ENCODE results near the gene EDC4. TPM values are rescaled to one million over a fixed set of nuclear protein-coding genes. Genes with fewer than 3 reads are reported as not detected.
"Not testable (repeated sequence)": the region's sequence is repeated elsewhere in the genome, so short reads cannot be mapped to it uniquely, and the experiment has no call there.

The EDC4 gene, protein sequence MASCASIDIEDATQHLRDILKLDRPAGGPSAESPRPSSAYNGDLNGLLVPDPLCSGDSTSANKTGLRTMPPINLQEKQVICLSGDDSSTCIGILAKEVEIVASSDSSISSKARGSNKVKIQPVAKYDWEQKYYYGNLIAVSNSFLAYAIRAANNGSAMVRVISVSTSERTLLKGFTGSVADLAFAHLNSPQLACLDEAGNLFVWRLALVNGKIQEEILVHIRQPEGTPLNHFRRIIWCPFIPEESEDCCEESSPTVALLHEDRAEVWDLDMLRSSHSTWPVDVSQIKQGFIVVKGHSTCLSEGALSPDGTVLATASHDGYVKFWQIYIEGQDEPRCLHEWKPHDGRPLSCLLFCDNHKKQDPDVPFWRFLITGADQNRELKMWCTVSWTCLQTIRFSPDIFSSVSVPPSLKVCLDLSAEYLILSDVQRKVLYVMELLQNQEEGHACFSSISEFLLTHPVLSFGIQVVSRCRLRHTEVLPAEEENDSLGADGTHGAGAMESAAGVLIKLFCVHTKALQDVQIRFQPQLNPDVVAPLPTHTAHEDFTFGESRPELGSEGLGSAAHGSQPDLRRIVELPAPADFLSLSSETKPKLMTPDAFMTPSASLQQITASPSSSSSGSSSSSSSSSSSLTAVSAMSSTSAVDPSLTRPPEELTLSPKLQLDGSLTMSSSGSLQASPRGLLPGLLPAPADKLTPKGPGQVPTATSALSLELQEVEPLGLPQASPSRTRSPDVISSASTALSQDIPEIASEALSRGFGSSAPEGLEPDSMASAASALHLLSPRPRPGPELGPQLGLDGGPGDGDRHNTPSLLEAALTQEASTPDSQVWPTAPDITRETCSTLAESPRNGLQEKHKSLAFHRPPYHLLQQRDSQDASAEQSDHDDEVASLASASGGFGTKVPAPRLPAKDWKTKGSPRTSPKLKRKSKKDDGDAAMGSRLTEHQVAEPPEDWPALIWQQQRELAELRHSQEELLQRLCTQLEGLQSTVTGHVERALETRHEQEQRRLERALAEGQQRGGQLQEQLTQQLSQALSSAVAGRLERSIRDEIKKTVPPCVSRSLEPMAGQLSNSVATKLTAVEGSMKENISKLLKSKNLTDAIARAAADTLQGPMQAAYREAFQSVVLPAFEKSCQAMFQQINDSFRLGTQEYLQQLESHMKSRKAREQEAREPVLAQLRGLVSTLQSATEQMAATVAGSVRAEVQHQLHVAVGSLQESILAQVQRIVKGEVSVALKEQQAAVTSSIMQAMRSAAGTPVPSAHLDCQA (N-terminal part only)
- total RNA-seq (2014; rRNA removed; shearing (Covaris generic)): 40.9 and 43.5 TPM in 2 replicates

DNA sequence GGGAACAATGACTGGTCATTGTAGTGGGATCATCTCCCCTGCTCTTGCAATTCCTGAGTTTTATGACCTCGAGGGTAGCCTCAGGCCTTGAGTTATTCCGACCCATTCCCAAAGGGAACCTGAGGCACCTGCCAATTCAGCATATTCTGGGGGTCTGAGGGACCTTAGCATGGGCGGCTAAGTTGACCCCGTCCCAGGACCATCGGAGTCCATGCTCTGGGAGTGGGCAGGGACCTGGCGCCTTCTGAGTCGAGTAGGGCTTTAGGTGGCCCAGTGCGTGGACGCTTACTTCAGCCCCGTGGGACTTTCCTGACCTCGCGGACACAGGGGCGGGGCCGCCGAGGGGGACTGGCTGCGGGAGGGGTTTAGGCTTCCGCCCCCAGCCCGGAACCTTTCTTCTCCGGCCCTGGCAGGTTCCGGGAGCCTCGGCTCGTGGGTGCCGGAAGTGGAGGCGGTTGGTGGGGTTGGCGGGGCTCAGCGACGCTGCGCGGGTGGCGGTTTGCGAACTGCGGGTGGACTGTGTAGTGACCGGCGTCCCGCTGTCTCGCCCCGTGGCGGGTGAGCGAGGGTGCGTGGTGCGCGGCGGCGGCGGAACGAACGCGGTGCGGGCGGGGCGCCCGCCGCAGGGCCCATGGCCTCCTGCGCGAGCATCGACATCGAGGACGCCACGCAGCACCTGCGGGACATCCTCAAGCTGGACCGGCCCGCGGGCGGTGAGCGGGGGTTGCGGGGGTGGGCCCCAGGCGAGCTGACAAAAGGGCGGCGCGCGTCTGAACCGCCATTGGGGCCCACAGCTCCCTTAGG, at the start of gene EDC4:
Gene EDC4, plus strand, starts transcription at position 422 of the 804 bp plus-strand sequence. Its CDS starts 210 bp downstream, at position 632.
- DNase-seq: peak; percentile 72 to 77
- Histone ChIP-seq H3K4me3 (peak within 1 kb of the TSS; percentile 97), H3K9me3 (replicated peaks) (no peaks in the 10 kb centered on the region), H3K27ac (peak within 1 kb of the TSS; percentile 55), H3K4me1 (no peaks in the 10 kb centered on the region), H3K36me3 (peaks cover 4% of the 10 kb centered on the region), H3K27me3 (no peaks in the 10 kb centered on the region)

DNA sequence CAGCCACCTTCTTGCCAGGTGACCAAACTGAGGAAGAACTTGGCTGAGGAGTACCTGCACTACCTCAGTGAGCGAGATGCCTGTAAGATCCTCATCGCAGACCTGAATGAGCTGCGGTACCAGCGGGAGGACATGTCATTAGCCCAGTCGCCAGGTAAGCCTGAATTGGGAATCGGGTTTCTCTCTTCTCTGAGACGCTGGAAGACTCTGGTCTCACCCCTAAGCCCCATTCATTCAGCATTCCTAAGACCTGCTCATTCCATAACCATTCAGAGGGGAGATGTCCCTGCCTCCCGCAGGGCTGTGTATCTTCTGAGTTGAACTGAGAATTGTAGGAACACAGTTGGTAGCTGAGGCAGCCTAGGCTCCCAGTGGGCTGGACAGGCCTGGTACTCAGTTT, 47.7 kb upstream of the EDC4 start:
- Histone ChIP-seq H3K36me3 (0 out of 2 replicates have a peak, but pooled peaks cover 5% of the 10 kb centered on the region), H3K4me3 (no peak overlapping the region), H3K4me1 (no peaks in the 10 kb centered on the region), H3K27me3 (no peaks in the 10 kb centered on the region), H3K27ac (no peak overlapping the region), H3K9me3 (replicated peaks) (no peaks in the 10 kb centered on the region)
- DNase-seq: no peak

DNA sequence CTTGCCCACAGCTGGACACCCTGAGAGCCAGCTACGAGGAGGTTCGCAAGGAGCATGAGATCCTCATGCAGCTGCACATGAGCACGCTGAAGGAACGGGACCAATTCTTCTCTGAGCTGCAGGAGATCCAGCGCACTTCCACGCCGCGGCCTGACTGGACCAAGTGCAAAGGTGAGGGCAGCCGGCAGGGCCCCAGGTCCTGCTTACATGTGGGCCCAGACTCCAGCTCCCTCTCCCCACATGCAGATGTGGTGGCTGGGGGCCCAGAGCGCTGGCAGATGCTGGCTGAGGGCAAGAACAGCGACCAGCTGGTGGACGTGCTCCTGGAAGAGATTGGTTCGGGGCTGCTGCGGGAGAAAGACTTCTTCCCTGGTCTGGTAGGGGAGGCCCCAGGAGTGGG, 46.9 kb upstream of the EDC4 start:
- Histone ChIP-seq H3K4me1 (no peaks in the 10 kb centered on the region), H3K4me3 (no peak overlapping the region), H3K9me3 (replicated peaks) (no peaks in the 10 kb centered on the region), H3K36me3 (0 out of 2 replicates have a peak, but pooled peaks cover 5% of the 10 kb centered on the region), H3K27ac (no peak overlapping the region), H3K27me3 (no peaks in the 10 kb centered on the region)
- DNase-seq: no peak

DNA sequence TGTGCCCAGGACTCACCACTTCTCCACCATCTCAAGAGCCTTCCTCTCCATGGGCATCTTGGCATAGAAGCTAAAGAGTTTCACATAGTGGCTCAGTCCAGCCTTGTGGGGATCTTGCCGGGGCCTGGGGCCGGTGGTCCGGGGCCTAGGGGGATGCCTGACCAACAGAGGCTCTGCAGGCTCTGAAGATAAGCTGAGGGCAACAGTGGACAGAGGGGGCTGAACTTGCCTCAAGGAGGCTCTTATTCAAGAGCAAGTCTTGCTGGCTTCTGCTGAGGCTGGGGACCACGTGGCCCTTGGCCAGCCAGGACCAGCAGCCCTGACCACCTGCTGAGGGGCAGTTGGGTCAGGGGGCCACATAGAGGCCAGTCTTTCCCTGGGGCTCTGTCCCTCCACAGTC, 44.2 kb upstream of the EDC4 start:
- 0 out of 2 replicates have a peak, but pooled peaks cover 5% of the 10 kb centered on the region for H3K36me3 ChIP-seq
- H3K27me3 ChIP-seq: no peaks in the 10 kb centered on the region
- no peak overlapping the region for H3K27ac ChIP-seq
- DNase-seq: no peak
- H3K4me3 ChIP-seq: no peak overlapping the region
- no peaks in the 10 kb centered on the region for H3K9me3 ChIP-seq (replicated peaks)
- H3K4me1 ChIP-seq: no peaks in the 10 kb centered on the region

DNA sequence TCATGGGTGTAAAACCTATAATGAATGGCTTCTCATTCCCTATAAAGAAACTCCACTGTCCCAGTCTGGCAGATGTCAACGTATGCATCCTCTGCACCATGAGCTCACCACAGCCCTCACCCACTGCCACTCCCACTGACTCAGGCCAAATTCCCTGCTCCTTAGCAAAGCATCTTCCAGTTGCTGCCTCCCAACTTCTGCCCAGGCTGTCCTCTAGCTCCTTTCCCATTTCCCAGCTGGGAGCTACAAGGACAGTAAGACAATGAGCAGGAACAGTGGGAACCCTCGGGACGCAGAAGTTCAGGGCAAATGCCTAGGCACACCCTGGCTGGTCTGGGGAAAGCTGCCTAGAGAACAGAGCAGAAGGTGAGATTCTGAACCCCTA, 39.8 kb upstream of the EDC4 start:
- Histone ChIP-seq H3K27me3 (no peaks in the 10 kb centered on the region), H3K36me3 (no peaks in the 10 kb centered on the region), H3K4me1 (no peaks in the 10 kb centered on the region), H3K9me3 (replicated peaks) (no peaks in the 10 kb centered on the region), H3K27ac (peak overlapping the region; percentile 72), H3K4me3 (peak overlapping the region; percentile 88)
- DNase-seq: peak; percentile 27 to 31

DNA sequence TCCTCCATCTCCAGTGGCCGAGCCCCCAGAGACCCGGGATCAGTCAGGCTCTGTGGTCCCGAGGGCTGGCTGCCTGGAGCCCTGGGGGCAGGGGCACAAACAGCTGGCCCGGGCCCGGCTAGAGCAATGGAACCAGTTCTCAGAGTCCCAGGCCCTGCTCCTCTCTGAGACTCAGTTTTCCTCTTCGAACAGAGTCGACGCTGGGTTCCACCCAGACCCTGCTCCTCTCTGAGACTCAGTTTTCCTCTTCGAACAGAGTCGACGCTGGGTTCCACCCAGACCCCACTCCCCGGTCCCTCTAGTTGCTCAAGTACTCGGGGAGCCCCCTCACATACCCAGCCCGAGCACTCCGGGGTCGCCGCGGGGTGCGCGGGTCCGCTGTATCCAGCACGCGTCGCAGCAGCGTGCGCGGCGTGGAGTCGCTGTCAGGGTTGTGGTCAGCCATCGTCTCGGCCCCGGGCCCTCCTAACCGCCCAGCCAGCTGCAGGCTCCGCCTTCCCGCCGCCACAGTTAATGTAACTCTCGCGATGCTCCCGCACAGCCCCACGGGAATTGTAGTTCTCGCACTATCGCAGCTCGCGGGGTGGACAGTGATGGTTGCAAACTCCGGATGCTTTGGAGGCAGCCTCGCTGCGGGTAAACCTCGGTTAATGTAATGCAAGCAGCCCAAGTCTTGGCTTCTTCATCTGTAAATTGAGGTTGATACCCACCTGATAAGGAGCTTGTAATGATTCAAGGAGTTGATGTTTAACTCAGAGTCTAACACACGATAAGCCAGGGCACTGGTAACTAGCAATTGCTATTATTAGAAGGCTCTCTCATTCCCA, 39.2 kb upstream of the EDC4 start:
- Histone ChIP-seq H3K4me3 (peak overlapping the region; percentile 88), H3K4me1 (no peaks in the 10 kb centered on the region), H3K9me3 (replicated peaks) (no peaks in the 10 kb centered on the region), H3K27me3 (no peaks in the 10 kb centered on the region), H3K27ac (peak overlapping the region; percentile 72), H3K36me3 (no peaks in the 10 kb centered on the region)
- DNase-seq: peak; percentile 91 to 92

DNA sequence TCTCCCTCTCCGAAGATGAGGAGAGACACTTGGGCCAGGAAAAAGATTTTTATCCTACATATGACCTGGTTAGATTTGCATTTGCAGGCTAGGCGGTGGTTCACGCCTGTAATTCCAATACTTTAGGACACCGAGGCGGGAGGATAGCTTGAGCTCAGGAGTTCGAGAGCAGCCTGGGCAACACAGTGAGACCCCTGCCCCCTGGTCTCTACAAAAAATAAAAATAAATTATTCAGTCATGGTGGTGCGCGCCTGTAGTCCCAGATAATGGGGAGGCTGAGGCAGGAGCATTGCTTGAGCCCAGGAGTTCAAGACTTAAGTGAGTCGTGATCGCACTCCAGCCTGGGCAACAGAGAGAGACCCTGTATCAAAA, 38.6 kb upstream of the EDC4 start:
- Histone ChIP-seq H3K27ac (no peak overlapping the region), H3K4me3 (peak overlapping the region; percentile 88)

DNA sequence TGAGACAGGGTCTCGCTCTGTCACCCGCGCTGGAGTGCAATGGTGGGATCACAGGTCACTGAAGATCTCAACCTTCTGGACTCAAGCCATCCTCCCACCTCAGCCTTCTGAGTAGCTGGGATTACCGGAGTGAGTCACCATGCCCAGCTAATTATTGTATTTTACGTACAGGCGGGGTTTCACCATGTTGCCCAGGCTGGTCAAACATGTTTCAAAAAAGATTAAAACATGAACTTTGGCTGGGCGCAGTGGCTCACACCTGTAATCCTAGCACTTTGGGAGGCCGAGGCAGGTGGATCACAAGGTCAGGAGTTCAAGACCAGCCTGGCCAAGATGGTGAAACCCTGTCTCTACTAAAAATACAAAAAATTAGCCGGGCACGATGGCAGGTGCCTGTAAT, 35.7 kb upstream of the EDC4 start:
- H3K9me3 ChIP-seq (replicated peaks); H3K36me3 ChIP-seq; H3K27ac ChIP-seq; DNase-seq; H3K4me1 ChIP-seq; H3K27me3 ChIP-seq; H3K4me3 ChIP-seq: not testable (repeated sequence)

More for the DNA sequence above, 38.6 kb upstream of the EDC4 start:
- Histone ChIP-seq H3K27me3 (no peaks in the 10 kb centered on the region), H3K4me1 (no peaks in the 10 kb centered on the region), H3K36me3 (no peaks in the 10 kb centered on the region), H3K9me3 (replicated peaks) (no peaks in the 10 kb centered on the region)
- DNase-seq: no peak

DNA sequence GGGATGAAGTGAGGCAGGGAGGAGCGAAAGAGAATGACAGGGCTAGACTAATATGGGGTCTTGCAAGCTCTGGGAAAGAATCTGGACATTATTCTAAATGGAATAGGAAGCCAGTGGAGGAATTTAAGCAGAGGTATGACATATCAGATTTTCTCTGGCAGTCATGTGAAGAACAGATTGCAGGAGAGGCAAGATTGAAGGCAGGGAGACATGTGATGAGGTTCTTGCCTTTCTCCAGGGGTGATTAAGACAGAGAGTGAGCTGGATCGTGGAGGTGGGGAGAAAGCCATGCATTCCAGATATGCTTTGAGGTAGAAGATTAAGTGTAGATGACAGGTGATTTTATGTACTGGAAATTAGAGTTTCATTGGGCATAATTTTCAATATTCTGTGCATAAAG, 35.0 kb upstream of the EDC4 start:
- DNase-seq: no peak
- no peaks in the 10 kb centered on the region for H3K9me3 ChIP-seq (replicated peaks)
- no peak overlapping the region for H3K27ac ChIP-seq
- H3K4me3 ChIP-seq: no peak overlapping the region
- H3K27me3 ChIP-seq: no peaks in the 10 kb centered on the region
- no peaks in the 10 kb centered on the region for H3K36me3 ChIP-seq
- no peaks in the 10 kb centered on the region for H3K4me1 ChIP-seq

DNA sequence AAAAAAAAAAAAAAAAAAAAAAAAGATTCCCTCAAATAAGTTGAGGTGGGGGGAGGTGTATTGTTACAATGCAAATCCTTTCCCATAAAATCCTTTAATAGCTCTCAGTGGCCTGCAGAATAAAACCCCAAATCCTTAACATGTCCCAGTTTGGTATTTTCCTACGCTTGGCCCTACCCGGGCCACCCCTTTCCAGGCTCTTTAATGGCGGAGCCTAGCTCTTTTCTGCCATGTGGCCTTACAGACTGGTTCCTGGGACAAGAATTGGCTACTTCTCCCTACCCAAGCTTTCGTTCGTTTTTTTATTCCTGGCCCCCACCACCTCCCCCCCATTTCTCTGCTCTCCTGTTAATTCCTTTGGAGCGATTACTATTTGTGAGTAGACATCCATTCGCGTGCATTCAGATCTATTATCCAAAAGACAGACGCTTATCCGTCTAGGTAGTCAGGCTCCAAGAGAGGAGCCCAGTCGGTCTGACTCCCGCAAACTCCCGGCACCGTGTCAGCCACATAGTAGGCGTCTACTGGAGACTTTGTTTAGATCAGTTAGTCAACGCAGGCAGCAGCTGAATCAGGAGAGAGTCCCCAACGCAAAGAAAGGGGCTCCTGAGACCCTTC, 31.5 kb upstream of the EDC4 start:
- Histone ChIP-seq H3K27me3 (no peaks in the 10 kb centered on the region), H3K36me3 (no peaks in the 10 kb centered on the region), H3K4me3 (peak overlapping the region; percentile 88), H3K4me1 (peaks cover 5% of the 10 kb centered on the region; the same call in 1 of the 2 replicates), H3K9me3 (replicated peaks) (no peaks in the 10 kb centered on the region), H3K27ac (peak overlapping the region; percentile 88)
- DNase-seq: no peak

DNA sequence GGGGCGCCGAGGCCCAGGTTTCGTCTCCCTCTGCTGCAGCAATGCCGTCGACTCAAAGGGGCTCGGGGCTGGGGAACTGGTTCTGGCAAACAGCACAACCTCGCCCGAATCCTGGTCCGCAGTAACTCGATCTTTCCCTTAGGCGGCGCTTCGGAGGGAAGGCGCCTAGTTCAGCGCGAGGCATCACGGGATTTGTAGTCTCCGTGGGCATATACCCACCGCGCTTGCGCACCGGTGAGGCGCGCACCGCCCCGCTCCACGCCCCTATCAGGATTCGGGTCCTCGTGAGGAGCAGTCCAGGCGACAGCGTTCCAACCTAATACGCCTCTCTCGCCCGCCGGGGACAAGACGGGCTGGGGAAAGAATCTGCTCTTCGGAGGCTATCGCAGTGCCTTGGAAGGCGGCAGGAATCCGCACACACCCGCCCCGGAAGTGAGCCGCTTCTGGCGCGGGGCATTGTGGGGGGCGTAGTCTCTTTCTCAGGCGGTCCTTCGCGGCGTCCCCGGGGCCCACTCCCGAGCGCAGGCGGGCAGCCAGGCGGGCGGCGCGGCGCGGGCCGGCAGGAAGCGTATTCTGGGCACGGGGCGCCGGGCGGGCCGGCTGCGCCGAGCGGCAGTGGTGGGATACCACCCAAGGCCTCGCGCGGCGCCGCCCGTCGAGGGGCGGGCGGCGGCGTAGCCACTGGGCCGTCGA, 30.9 kb upstream of the EDC4 start, which contains the start of gene THAP11:
Gene THAP11, plus strand, starts transcription at position 505 of the 693 bp plus-strand sequence. CDS start 235 bp downstream, outside the sequence.
- H3K27me3 ChIP-seq: no peaks in the 10 kb centered on the region
- H3K36me3 ChIP-seq: no peaks in the 10 kb centered on the region
- H3K4me3 ChIP-seq: peak within 1 kb of the TSS; percentile 88
- DNase-seq: peak; percentile 90 to 95
- H3K9me3 ChIP-seq (replicated peaks): no peaks in the 10 kb centered on the region
- H3K27ac ChIP-seq: peak within 1 kb of the TSS; percentile 88
- H3K4me1 ChIP-seq: peaks cover 5% of the 10 kb centered on the region; the same call in 1 of the 2 replicates

Data from SJCRH30 (cell line).